T-helper 1 cell treated with Interleukin-12 subunit alpha and Interleukin-12 subunit beta and Interleukin-4 antibody, amounts not matched to agents 30 μg/mL and 1 μg/mL, for 36 hours (primary cell): ENCODE results near the gene FAM13C.
"Not testable (repeated sequence)": the region's sequence is repeated elsewhere in the genome, so short reads cannot be mapped to it uniquely, and the experiment has no call there.

Source experiments
- H3K27ac Mint-ChIP-seq: one replicate; pipeline ENCODE4 v1.8.0; 2021; ENCODE audit warnings: mild to moderate bottlenecking, mixed read lengths
- H3K27me3 Mint-ChIP-seq: one replicate; pipeline ENCODE4 v1.8.0; 2021; ENCODE audit warnings: low read depth, mixed read lengths
- H3K36me3 Mint-ChIP-seq: one replicate; pipeline ENCODE4 v1.8.0; 2021; ENCODE audit warnings: low read depth, mixed read lengths
- H3K4me1 Mint-ChIP-seq: one replicate; pipeline ENCODE4 v1.8.0; 2021; ENCODE audit warnings: low read depth, mixed read lengths
- H3K4me3 Mint-ChIP-seq: one replicate; pipeline ENCODE4 v1.8.0; 2021; ENCODE audit warnings: mild to moderate bottlenecking, moderate library complexity, mixed read lengths
- H3K9me3 Mint-ChIP-seq: one replicate; pipeline ENCODE4 v1.8.0; 2021; ENCODE audit warnings: mixed read lengths

Gene FAM13C

DNA sequence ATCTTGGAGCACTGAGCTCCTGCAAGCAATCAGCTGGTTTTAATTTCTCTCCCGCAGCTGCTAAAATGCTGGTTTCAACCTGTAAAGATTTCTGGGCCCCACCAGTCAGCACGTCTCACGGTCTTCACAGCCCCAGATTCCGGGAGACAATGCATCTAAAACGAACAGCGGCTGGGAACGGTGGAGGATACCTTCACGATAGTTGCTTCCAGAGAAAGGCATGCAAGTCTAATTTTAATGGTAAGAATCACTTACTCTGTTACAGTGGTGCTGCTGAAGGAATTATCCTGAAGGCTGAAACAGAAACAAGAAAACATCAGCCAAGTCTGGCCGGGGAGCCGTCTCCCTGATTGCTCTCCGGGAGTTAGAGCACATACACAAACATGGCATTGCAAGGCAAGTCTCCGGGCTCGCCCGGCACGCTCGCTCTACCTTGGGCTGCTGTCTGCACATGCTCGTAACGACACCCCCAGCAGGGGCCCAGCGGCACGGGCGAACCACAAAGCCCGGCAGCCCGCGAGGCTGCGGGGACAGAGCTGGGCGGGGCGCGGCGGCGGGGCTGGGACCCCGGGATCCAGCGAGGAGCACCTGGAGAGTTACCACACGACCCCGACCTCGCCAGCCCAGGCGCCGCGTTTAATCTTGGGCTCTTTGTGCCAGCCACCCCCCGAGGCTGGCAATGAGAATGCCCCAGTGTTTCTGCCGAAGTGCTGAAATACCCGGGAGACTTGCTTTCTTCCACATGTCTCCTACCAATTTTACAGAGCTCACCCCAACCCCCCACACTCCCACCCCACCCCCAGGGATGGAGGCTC, at the start of gene FAM13C:
Gene FAM13C, minus strand, starts transcription at position 406 of the 815 bp plus-strand sequence. Its CDS starts 89 bp downstream, at position 317.
- Mint-ChIP-seq H3K4me1 (peaks cover 7% of the 10 kb centered on the region), H3K9me3 (no peaks in the 10 kb centered on the region), H3K36me3 (no peaks in the 10 kb centered on the region), H3K27ac (no peak within 1 kb of the TSS), H3K4me3 (peak within 1 kb of the TSS; percentile 46), H3K27me3 (peaks cover 35% of the 10 kb centered on the region)

DNA sequence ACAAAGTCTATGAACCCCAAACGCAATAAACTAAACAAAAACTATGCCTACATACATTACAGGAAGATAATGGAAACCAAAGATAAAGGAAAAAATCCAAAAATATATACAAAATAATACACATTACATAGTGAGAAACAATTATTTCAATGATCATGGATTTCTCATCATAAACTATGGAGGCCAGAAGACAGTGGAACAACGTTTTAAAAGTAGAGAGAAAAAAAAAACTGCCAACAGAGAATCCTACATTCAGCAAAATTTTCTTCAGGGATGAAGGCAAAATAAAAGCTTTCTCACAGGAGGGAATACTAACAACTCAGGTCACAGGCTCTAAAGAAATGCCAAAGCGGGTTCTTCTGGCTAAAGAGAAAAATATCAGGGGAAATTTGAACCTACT, 42.9 kb upstream of the FAM13C start:
- no peaks in the 10 kb centered on the region for H3K36me3 Mint-ChIP-seq
- H3K4me1 Mint-ChIP-seq, result no peaks in the 10 kb centered on the region
- H3K9me3 Mint-ChIP-seq, result peaks cover 6% of the 10 kb centered on the region
- H3K27ac Mint-ChIP-seq, result no peak overlapping the region
- H3K27me3 Mint-ChIP-seq, result no peaks in the 10 kb centered on the region
- H3K4me3 Mint-ChIP-seq, result no peak overlapping the region

- Mint-ChIP-seq H3K27ac (no peak overlapping the region), H3K4me1 (no peaks in the 10 kb centered on the region), H3K27me3 (no peaks in the 10 kb centered on the region), H3K4me3 (no peak overlapping the region), H3K9me3 (no peaks in the 10 kb centered on the region), H3K36me3 (no peaks in the 10 kb centered on the region)
These were observed 37.9 kb upstream of the FAM13C start for GRCh38 chr10:59400214-59400613.

DNA sequence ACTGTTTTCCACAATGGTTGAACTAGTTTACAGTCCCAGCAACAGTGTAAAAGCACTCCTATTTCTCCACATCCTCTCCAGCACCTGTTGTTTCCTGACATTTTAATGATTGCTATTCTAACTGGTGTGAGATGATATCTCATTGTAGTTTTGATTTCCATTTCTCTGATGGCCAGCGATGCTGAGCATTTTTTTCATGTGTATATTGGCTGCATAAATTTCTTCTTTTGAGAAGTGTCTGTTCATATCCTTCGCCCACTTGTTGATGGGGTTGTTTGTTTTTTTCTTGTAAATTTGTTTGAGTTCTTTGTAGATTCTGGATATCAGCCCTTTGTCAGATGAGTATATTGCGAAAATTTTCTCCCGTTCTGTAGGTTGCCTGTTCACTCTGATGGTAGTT, 37.0 kb upstream of the FAM13C start:
- H3K4me1 Mint-ChIP-seq, H3K36me3 Mint-ChIP-seq, H3K9me3 Mint-ChIP-seq, H3K27me3 Mint-ChIP-seq, H3K27ac Mint-ChIP-seq, H3K4me3 Mint-ChIP-seq: not testable (repeated sequence)

- no peak overlapping the region for H3K27ac Mint-ChIP-seq
- no peaks in the 10 kb centered on the region for H3K27me3 Mint-ChIP-seq
These were observed 35.6 kb upstream of the FAM13C start for GRCh38 chr10:59397961-59398360.

GRCh38 chr10:59395984-59396383, 33.6 kb upstream of the FAM13C start:
- H3K27me3 Mint-ChIP-seq, result no peaks in the 10 kb centered on the region
- H3K4me1 Mint-ChIP-seq, result no peaks in the 10 kb centered on the region
- H3K9me3 Mint-ChIP-seq, result no peaks in the 10 kb centered on the region
- no peak overlapping the region for H3K4me3 Mint-ChIP-seq
- no peaks in the 10 kb centered on the region for H3K36me3 Mint-ChIP-seq
- H3K27ac Mint-ChIP-seq, result no peak overlapping the region

More at GRCh38 chr10:59397961-59398360, 35.6 kb upstream of the FAM13C start:
- Mint-ChIP-seq H3K9me3 (no peaks in the 10 kb centered on the region), H3K4me1 (no peaks in the 10 kb centered on the region), H3K36me3 (no peaks in the 10 kb centered on the region), H3K4me3 (no peak overlapping the region)

DNA sequence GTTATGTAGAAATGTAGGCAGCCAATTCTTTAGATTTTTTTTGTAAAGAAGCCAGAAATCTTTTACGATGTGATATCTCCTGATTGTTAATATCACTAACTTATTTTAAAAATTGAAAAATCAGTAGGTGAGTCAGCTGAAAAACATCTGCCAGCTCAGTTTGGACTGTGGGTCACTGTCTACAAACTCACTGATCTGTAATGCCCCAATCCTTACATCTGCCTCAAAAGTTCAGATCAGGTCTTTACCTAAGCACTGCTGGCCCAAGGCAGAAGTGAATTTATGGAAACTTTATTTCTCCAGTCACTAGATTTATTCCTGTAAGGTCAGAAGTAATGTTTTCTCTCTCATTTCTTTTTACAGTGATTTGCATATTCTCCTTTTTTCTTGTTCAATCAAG, 31.0 kb upstream of the FAM13C start:
- H3K9me3 Mint-ChIP-seq, result no peaks in the 10 kb centered on the region
- no peaks in the 10 kb centered on the region for H3K36me3 Mint-ChIP-seq
- H3K4me3 Mint-ChIP-seq, result no peak overlapping the region
- H3K4me1 Mint-ChIP-seq, result no peaks in the 10 kb centered on the region
- H3K27me3 Mint-ChIP-seq, result no peaks in the 10 kb centered on the region
- no peak overlapping the region for H3K27ac Mint-ChIP-seq

- Mint-ChIP-seq H3K27me3 (no peaks in the 10 kb centered on the region), H3K27ac (no peak overlapping the region), H3K36me3 (no peaks in the 10 kb centered on the region), H3K4me1 (no peaks in the 10 kb centered on the region), H3K9me3 (no peaks in the 10 kb centered on the region), H3K4me3 (no peak overlapping the region)
These were observed 28.7 kb upstream of the FAM13C start for GRCh38 chr10:59391060-59391459.

- Mint-ChIP-seq H3K36me3 (no peaks in the 10 kb centered on the region), H3K4me1 (no peaks in the 10 kb centered on the region), H3K27ac (no peak overlapping the region), H3K27me3 (no peaks in the 10 kb centered on the region), H3K9me3 (no peaks in the 10 kb centered on the region), H3K4me3 (no peak overlapping the region)
These were observed 26.3 kb upstream of the FAM13C start for GRCh38 chr10:59388671-59388976.

GRCh38 chr10:59387951-59388670, 25.8 kb upstream of the FAM13C start:
- no peaks in the 10 kb centered on the region for H3K4me1 Mint-ChIP-seq
- H3K27ac Mint-ChIP-seq, result no peak overlapping the region
- no peaks in the 10 kb centered on the region for H3K27me3 Mint-ChIP-seq
- H3K4me3 Mint-ChIP-seq, result no peak overlapping the region
- no peaks in the 10 kb centered on the region for H3K36me3 Mint-ChIP-seq
- no peaks in the 10 kb centered on the region for H3K9me3 Mint-ChIP-seq

GRCh38 chr10:59384761-59385160, 22.4 kb upstream of the FAM13C start:
- H3K4me3 Mint-ChIP-seq, result no peak overlapping the region
- no peaks in the 10 kb centered on the region for H3K36me3 Mint-ChIP-seq
- H3K4me1 Mint-ChIP-seq, result no peaks in the 10 kb centered on the region
- H3K9me3 Mint-ChIP-seq, result no peaks in the 10 kb centered on the region
- no peak overlapping the region for H3K27ac Mint-ChIP-seq
- H3K27me3 Mint-ChIP-seq, result no peaks in the 10 kb centered on the region

GRCh38 chr10:59383908-59384307, 21.6 kb upstream of the FAM13C start:
- H3K27me3 Mint-ChIP-seq, result no peaks in the 10 kb centered on the region
- H3K9me3 Mint-ChIP-seq, result no peaks in the 10 kb centered on the region
- no peak overlapping the region for H3K4me3 Mint-ChIP-seq
- H3K27ac Mint-ChIP-seq, result no peak overlapping the region
- no peaks in the 10 kb centered on the region for H3K4me1 Mint-ChIP-seq
- no peaks in the 10 kb centered on the region for H3K36me3 Mint-ChIP-seq

DNA sequence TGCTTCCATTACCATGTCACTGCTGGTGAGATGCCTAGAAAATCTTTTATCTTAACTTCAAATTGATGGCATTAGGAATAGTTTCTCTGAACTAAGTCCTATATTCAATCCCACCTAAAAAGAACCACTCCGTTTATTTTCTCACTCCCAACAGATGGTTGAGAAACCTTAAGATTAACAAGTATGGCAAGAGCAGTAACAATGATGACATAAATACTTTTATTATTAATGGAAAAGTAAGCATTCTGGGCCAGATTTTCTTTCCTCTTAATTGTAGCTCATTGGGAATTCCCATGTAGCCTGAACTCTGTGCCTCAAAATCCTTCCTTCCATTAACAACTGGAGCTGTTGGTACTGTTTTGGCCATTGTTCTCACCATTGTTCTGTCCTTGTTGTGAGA, 21.1 kb upstream of the FAM13C start:
- Mint-ChIP-seq H3K9me3 (no peaks in the 10 kb centered on the region), H3K27me3 (no peaks in the 10 kb centered on the region)

DNA sequence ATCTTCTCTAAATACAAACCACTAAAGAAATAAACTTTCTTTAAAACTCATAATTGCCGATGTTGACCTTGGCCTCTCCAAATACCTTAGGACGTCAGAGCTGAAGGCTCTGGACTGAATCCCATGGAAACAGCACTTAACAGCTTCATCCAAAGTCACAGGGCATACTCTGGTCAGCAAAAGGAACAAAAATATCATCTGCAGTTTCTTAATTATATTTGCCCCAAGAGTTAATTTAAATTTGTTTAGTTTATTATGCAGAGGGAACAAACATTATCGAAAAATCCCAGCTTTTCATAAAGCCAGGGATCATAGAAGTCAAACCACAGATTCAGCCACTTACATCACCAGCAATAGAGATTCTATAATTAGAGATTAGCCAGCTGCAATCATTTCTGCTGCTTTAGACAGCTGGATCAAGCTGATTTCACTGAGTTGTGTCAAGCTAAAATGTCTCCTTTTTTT, 20.5 kb upstream of the FAM13C start:
- H3K4me3 Mint-ChIP-seq, result no peak overlapping the region
- H3K27ac Mint-ChIP-seq, result no peak overlapping the region
- H3K36me3 Mint-ChIP-seq, result no peaks in the 10 kb centered on the region
- H3K9me3 Mint-ChIP-seq, result no peaks in the 10 kb centered on the region
- H3K4me1 Mint-ChIP-seq, result no peaks in the 10 kb centered on the region
- no peaks in the 10 kb centered on the region for H3K27me3 Mint-ChIP-seq

More for the DNA sequence above, 21.1 kb upstream of the FAM13C start:
- Mint-ChIP-seq H3K27ac (no peak overlapping the region), H3K4me1 (no peaks in the 10 kb centered on the region), H3K36me3 (no peaks in the 10 kb centered on the region), H3K4me3 (no peak overlapping the region)

DNA sequence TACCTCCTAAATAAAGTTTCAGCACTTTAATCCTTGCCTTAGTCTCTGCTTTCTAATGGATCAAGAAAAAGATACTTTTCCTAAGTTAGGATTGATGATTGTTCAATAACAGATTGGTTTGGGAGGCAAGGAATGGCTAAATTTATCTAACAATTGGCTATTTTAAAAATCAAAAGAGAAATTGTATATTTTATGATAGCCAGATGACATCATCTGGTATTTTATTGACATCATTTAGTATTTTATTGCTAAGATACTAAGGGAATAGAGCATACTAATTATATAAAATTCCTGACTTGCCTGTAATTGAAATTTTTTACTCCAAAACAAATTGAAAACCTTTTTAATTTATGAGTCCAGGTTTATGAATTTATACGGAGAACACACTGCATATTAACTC, 19.3 kb upstream of the FAM13C start:
- Mint-ChIP-seq H3K4me1 (no peaks in the 10 kb centered on the region), H3K4me3 (no peak overlapping the region), H3K27me3 (no peaks in the 10 kb centered on the region)

More for the DNA sequence above, 19.3 kb upstream of the FAM13C start:
- H3K36me3 Mint-ChIP-seq, result no peaks in the 10 kb centered on the region
- no peak overlapping the region for H3K27ac Mint-ChIP-seq
- no peaks in the 10 kb centered on the region for H3K9me3 Mint-ChIP-seq
